ENCODE results near the gene C12orf76.
"Not testable (repeated sequence)": the region's sequence is repeated elsewhere in the genome, so short reads cannot be mapped to it uniquely, and the experiment has no call there.

The C12orf76 gene

GRCh38 chr12:110062241-110062640, 13.9 kb upstream of the C12orf76 start:
- no peak for DNase-seq

- DNase-seq = no peak
Measured at GRCh38 chr12:110059651-110060000, 11.3 kb upstream of the C12orf76 start.

DNA sequence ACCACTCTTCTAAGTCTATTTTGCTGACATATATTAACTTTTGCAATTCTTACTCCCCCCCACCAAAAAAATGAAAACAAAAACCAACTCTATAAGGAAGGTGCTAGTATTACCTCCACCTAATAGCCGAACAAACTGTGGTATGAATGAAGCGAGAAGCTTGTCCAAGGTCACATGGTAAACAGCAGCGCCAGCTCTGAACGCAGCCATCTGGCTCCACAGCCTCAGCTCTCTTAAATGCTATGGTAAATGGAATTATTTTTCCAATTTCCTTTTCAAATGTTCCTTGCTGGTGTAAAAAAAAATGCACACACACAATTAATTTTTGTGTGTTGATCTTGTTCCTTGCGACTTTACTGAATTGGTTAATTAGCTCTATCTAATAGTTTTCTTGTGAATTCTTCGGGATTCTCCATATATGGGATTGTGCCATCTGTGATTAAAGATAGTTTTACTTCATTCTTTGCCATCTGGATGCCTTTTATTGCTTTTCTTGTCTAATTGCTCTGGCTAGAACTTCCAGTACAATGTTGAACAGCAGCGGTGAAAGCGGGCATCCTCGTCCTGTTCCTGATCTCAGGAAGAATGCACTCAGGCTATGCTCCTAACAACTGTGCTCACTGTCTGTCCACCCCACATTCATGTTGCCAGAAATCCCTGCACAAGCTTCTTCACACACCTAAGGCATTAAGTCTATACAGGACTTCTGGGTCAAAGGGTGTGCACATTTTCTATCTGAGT, 10.7 kb upstream of the C12orf76 start:
- DNase-seq = no peak

DNA sequence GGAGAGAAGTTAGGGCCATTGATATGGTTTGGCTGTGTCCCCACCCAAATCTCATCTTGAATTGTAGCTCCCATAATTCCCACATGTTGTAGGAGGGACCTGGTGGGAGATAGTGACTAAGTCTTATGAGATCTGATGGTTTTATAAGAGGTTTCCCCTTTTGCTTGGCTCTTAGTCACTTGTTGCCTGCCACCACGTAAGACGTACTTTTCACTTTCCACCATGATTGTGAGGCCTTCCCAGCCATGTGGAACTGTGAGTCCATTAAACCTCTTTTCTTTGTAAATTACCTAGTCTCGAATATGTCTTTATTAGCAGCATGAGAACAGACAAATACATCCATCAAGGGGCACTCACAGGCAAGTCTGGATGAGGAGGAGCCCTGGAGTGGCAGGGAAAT, 8.3 kb upstream of the C12orf76 start:
- not testable (repeated sequence) for DNase-seq

DNA sequence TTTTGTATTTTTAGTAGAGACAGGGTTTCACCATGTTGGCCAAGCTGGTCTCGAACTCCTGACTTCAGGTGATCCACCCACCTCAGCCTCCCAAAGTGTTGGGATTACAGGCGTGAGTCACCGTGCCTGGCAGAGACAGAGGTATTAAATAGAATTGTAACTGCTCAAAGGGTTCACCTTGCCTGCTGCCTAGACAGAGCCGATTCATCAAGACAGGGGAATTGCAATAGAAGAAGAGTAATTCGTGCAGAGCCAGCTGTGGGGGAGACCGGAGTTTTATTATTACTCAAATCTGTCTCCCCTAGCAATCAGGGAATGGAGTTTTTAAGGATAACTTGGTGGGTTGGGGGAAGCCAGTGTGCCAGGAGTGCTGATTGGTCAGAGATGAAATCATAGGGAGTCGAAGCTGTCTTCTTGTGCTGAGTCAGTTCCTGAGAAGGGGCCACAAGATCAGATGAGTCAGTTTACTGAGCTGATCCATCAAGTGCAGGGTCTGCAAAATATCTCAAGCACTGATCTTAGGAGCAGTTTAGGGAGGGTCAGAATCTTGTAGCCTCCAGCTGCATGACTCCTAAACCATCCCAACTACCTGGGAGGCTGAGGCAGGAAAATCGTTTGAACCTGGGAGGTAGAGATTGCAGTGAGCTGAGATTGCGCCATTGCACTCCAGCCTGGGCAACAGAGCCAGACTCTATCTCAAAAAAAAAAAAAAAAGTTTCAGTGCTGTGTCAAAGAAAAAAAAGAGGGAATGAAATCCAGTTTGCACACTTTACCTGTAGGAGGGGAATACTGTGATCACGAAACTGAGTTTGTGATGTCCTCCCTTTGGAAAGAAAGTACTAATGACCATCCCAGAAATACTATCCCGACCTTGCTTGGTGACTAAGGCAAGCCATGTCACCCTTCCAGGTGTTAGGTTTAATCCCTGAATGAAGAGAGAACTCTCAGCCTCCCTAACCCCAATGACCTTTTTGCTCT, 7.3 kb upstream of the C12orf76 start:
- DNase-seq = peak; percentile 41 to 48

- no peak for DNase-seq
Measured at GRCh38 chr12:110050927-110051326, 2.6 kb upstream of the C12orf76 start.

- DNase-seq = not testable (repeated sequence)
Measured at GRCh38 chr12:110049666-110050065, 1.3 kb upstream of the C12orf76 start.

DNA sequence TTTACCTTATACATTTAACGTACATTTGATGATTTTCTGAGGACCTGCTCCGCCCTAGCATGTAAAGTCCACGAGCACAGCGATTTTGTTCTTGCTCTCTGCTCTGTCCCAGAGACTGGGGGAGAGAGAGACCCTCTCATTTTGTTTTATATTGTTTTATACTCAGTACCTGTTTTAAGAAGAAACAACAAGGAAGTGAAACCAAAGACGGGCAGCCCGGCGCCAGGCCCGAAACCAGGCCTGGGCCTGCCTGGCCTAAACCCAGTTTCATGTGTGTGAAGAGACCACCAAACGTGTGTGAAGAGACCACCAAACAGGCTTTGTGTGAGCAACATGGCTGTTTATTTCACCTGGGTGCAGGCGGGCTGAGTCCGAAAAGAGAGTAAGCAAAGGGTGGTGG, 712 bp upstream of the C12orf76 start:
- not testable (repeated sequence) for DNase-seq

GRCh38 chr12:110047297-110047940, 903 bp downstream of the C12orf76 start:
- no peak for DNase-seq

DNA sequence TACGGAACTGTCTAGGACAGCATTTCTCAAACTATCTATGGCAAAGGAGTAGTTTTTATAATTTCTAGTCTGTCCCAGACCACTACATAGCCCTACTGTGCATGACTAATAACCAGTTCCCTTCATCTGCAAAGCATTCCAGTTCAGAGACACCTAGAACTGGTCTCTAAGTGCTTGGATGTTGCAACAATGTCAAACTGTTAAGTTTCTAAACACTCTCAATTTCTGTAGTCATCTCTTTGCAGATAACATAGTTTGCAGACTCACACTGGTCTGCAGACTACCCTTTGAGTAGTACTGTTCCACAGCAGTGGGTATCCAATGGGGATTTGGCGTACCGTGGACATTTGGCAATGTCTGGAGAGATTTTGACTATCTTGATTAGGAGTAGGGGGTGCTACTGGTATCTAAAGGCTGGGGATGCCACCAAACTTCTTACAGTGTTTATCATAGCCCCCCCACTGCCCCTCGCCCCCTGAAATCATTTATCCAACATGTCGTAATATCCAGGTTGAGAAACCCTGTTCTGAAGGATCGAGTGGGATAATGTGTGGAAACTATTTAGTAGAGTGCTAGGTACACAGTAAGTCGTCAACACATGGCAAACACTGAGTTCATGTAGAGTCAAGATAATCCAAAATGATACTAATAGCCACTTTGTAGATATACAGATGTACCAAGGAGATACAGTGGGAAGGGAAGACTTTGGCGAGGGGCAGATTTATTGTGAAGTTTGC, 1.7 kb downstream of the C12orf76 start:
- no peak for DNase-seq

GRCh38 chr12:110042264-110042663, 6.1 kb downstream of the C12orf76 start:
- no peak for DNase-seq

DNA sequence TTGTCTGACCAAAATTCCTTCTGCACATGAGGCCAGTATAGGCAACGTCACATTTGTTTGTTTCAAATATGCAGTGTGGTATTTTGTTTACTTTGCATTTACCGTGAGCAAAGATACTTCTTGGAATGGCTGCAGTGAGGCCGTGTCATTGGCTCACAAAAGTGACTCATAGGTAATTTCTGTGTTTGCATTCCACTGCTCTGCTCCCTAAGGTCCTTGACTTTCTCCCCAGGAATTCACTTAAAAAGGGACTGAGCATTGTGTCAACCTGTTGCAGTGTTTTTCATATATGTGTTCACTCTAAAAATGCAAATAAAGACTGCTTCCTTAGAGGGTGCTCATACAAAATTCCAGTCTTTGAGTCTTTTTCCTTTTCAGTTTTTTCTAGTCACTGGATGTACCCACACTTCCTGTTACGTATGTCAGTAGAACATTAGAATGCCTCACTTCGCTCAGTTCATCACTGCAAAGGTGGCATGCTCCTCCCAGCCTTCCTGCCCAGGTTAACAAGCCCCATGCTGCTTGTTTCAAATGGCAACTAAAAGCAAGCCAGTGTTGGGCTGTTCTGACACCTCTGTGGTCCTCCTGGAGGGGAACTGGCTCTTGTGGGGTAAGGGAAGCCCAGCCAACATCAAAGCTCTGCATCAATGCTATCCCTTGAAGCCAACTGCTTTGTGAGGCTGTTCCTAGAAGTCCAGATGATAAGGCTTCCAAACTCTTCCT, 9.1 kb downstream of the C12orf76 start:
- peak in 1 of 2 experiments; percentile 14 for DNase-seq

DNA sequence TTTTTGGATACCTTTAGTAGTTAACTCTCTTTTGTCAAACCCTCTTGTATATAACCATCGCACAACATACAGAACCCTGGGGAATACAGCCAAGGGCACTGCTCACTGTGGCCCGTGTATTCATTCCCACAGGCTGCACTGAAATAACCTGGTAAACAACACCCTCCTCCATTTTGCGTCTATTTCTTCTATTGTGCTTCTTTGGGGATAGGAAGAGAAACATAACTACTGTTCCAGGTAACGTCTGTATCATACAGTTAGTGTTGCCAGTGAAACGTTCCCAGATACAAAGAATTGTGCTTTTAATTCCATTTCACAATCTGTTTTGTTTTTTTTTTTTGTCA, 9.6 kb downstream of the C12orf76 start:
- DNase-seq = no peak

GRCh38 chr12:110037315-110037714, 11.0 kb downstream of the C12orf76 start:
- DNase-seq = no peak

DNA sequence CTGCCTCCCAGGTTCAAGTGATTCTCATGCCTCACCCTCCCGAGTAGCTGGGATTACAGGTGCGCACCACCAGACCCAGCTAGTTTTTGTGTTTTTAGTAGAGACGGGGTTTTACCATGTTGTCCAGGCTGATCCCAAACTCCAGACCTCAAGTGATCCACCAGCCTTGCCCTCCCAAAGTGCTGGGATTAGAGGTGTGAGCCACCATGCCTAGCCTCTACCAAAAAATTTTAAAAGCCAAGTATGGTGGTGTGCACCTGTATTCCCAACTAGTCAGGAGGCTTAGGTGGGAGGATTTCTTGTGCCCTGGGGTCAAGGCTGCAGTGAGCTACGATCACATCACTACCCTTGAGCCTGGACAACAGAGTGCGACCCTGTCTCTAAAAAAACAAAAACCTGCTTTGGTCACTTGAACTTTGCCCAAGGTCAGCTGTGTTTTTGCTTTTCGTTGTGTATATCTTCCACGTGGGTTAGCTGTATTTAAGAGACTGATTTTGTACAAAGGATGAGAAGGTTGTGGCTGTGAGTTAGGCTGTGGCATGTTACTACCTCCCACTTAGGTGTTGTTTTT, 12.7 kb downstream of the C12orf76 start:
- DNase-seq = no peak

- DNase-seq = no peak
Measured at GRCh38 chr12:110033888-110034287, 14.4 kb downstream of the C12orf76 start.

- DNase-seq = no peak
Measured at GRCh38 chr12:110029290-110029815, 19.0 kb downstream of the C12orf76 start.

DNA sequence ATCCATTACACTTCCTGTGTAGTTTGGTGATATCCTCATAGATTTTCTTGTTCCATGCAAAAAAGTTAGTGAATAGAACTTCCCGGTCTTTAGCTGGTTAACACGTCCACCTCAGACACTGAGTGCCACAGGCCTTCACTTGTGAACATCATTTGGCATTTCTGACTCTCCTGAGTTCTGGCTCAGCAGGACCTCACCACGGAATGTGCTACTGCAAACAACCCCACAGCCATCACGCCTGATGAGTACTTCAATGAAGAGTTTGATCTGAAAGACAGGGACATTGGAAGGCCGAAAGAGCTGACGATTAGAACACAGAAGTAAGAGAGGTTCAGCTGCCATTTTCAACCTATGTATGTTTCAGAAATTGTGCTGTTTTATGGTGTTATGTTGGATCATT, 20.0 kb downstream of the C12orf76 start:
- DNase-seq = no peak

DNA sequence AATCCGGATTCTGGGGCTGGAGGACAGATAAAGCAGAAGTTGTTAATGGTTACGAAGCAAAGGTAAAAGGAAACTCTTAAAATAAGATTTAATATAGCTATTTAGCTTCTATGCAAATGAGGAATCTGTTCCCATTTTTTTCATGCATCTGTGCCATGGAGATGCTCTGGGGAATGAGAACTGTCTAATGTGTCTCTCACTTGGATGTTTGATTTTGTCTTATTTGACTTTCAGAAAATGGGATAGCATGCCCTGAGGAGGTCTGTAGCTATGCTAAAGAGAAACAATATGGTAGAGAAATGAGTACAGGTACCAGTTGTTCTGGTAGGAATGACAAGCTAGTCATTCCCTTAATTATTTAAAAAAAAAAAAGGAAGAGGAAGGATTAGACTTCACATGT, 24.3 kb downstream of the C12orf76 start:
- DNase-seq = no peak

- no peak for DNase-seq
Measured at GRCh38 chr12:110023059-110023980, 25.0 kb downstream of the C12orf76 start.

Data from Kasumi-1 (cell line).